H1 (cell line): ENCODE results near the gene PLPP4.

ENCODE experiments used
- CHD2 ChIP-seq: IDR thresholded peaks from 2 replicates; pipeline ENCODE4 v1.6.1; 2012; ENCODE audit warnings: low read length, improper control_type of control experiment
- EGR1 ChIP-seq: IDR thresholded peaks from 2 replicates; pipeline ENCODE4 v1.6.1; 2011; ENCODE audit warnings: low read depth, low read length, borderline replicate concordance
- EZH2 ChIP-seq: fragments of 200-600 bp; sonication (generic); IDR thresholded peaks from 2 replicates; pipeline ENCODE4 v1.7.1; 2012; ENCODE audit warnings: low read depth, mild to moderate bottlenecking, moderate library complexity, low read length, inconsistent platforms; ENCODE audit not compliant: severe bottlenecking
- HDAC6 ChIP-seq: IDR thresholded peaks from one replicate; pipeline ENCODE4 v1.7.1; 2012; ENCODE audit warnings: low read depth, mild to moderate bottlenecking, inconsistent platforms, low read length, moderate library complexity
- JUND ChIP-seq: IDR thresholded peaks from 2 replicates; pipeline ENCODE4 v1.6.1; 2011; ENCODE audit warnings: mild to moderate bottlenecking, improper control_type of control experiment, low read length
- POLR2A ChIP-seq, 2 experiments: IDR thresholded peaks; 1 replicate in 1 of 2; 2 replicates in 1 of 2; pipeline ENCODE4 v1.6.1; 2011; ENCODE audit warnings: low read depth in 2 of 2, low read length in 2 of 2, mild to moderate bottlenecking in 2 of 2; ENCODE audit errors: control extremely low read depth in 1 of 2
- SP4 ChIP-seq: IDR thresholded peaks from 2 replicates; pipeline ENCODE4 v1.6.1; 2012; ENCODE audit warnings: low read length, inconsistent platforms
- SRF ChIP-seq: IDR thresholded peaks from 2 replicates; pipeline ENCODE4 v1.6.1; 2011; ENCODE audit warnings: mild to moderate bottlenecking, low read depth, low read length, moderate library complexity
- TBP ChIP-seq: IDR thresholded peaks from 2 replicates; pipeline ENCODE4 v1.6.1; 2011; ENCODE audit warnings: low read depth, low read length, improper control_type of control experiment
- TF ChIP-seq, protein P1 (sequence below), 3 experiments: IDR thresholded peaks; 1 replicate in 2 of 3; 2 replicates in 1 of 3; pipeline versions ENCODE4 v1.5.1 to v1.6.1; 2011; ENCODE audit warnings: low read length in 3 of 3, mild to moderate bottlenecking in 3 of 3, inconsistent platforms in 2 of 3, low read depth in 1 of 3, moderate library complexity in 1 of 3; ENCODE audit not compliant: insufficient read depth in 1 of 3; ENCODE audit errors: control extremely low read depth in 1 of 3

DNA sequence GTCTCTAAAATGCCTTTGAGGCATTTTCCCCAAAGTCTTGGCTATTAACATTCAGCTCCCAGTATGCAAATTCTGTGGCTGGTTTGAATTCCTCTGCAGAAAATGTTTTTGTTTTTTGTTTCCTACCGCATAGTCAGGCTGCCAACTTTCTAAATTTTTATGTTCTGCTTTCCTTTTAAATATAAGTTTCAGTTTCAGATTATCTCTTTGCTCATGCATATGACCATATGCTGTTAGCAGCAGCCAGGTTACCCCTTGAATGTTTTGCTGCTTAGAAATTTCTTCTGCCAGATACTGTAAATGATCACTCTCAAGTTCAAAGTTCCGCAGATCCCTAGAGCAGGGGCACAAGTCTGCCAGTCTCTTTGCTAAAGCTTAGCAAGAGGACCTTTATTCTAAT lies 96.9 kb downstream of the PLPP4 start:
- TF ChIP-seq CHD2 (no peak), SP4 (no peak), POLR2A (IDR thresholded peaks at IDR 0.05; ENCODE audit: control extremely low read depth in 1 of 2, low read depth in 2 of 2, low read length in 2 of 2) (no peak), SRF (no peak), TBP (no peak), HDAC6 (no peak), EZH2 (no peak), JUND (no peak), EGR1 (no peak)
- TF ChIP-seq, protein P1, sequence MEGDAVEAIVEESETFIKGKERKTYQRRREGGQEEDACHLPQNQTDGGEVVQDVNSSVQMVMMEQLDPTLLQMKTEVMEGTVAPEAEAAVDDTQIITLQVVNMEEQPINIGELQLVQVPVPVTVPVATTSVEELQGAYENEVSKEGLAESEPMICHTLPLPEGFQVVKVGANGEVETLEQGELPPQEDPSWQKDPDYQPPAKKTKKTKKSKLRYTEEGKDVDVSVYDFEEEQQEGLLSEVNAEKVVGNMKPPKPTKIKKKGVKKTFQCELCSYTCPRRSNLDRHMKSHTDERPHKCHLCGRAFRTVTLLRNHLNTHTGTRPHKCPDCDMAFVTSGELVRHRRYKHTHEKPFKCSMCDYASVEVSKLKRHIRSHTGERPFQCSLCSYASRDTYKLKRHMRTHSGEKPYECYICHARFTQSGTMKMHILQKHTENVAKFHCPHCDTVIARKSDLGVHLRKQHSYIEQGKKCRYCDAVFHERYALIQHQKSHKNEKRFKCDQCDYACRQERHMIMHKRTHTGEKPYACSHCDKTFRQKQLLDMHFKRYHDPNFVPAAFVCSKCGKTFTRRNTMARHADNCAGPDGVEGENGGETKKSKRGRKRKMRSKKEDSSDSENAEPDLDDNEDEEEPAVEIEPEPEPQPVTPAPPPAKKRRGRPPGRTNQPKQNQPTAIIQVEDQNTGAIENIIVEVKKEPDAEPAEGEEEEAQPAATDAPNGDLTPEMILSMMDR (IDR thresholded peaks at IDR 0.05; ENCODE audit: control extremely low read depth in 1 of 3, insufficient read depth in 1 of 3, low read depth in 1 of 3, low read length in 3 of 3): no peak
